Stimulated activated CD8-positive, alpha-beta memory T cell treated with anti-CD3 and anti-CD28 coated beads, Interleukin-2, amount 100 ng/mL, for 1 hour (primary cell): ENCODE measurements around the gene VSNL1.

Experiments
- DNase-seq, 2 donors: peaks; one replicate each; pipeline ENCODE4 v3.0.0-alpha.2; 2020; ENCODE audit warnings: low read depth in 2 of 2

VSNL1 gene

GRCh38 chr2:17540093-17540812 lies at the start of gene VSNL1:
TSS of gene VSNL1 (plus strand) at chr2:17540696. CDS start at chr2:17592075, 51,379 bp downstream.
- no peak for DNase-seq

DNA sequence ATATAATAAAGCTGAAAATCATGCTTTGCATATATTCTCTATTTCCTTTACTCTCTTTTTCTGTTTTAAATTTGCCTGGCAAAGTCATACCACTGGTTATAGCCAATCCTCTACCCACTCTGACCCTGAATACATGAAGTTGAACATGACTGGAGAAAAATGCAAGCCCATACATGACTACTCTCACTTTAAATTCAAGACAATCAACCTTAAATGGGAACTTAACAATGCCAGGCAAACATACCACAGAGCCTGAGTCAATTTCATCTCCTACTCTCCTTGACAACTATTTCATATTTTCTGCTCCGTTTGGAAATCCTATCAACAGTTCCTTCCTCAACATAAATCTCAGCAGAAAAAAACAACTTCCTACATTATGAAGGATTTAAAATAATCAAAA lies 44.9 kb upstream of the VSNL1 start:
- DNase-seq = no peak

GRCh38 chr2:17497718-17498117 lies 42.8 kb upstream of the VSNL1 start:
- DNase-seq = no peak

- DNase-seq = no peak
These were observed 33.5 kb upstream of the VSNL1 start for GRCh38 chr2:17506736-17507616.

DNA sequence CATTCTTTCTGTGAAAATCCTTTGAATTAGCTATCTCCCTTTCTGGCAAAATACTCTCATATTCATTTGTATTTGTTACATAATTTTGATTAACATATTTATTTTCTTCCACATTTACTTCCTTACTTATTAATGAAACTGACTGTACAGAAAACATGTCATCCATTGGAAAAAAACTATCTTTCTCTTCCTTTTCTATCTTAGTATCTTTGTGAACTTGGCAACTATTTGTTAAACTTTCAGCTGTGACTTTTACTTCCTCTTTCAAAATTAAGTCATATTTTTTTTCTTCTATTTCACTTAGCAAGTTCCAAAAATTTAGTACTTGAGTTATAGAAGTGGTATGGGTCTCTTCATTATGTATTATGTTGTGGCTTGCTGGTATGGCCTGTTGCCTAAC lies 24.8 kb upstream of the VSNL1 start:
- no peak for DNase-seq

GRCh38 chr2:17517481-17518211 lies 22.9 kb upstream of the VSNL1 start:
- DNase-seq = no peak

- DNase-seq = no peak
These were observed 22.0 kb upstream of the VSNL1 start, which contains the start of gene RAD51AP2 for GRCh38 chr2:17518212-17519154. TSS of gene RAD51AP2 (minus strand) at chr2:17518440. CDS start at chr2:17518415, 25 bp downstream.

DNA sequence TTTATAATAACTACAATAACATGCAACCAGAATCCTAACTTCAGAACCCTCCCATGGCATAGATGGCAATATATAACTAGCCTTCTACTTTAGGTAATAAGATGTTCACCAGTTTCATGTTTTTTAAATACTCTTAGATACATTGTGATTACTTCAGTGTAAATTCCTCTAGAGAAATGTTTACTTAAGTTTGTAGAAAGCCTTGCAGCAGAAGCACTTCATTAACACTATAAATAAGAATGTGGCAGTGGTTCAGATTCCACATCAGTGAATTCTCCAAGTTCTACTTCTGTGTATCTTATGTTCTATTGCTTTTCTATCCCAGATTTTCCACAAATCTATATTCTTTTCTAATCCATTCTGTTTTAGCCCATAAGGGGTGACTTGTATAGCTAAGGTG lies 21.0 kb upstream of the VSNL1 start:
- no peak for DNase-seq

GRCh38 chr2:17520761-17521160 lies 19.7 kb upstream of the VSNL1 start:
- DNase-seq = no peak

GRCh38 chr2:17521621-17522020 lies 18.9 kb upstream of the VSNL1 start:
- no peak for DNase-seq

GRCh38 chr2:17522303-17522702 lies 18.2 kb upstream of the VSNL1 start:
- no peak for DNase-seq

DNA sequence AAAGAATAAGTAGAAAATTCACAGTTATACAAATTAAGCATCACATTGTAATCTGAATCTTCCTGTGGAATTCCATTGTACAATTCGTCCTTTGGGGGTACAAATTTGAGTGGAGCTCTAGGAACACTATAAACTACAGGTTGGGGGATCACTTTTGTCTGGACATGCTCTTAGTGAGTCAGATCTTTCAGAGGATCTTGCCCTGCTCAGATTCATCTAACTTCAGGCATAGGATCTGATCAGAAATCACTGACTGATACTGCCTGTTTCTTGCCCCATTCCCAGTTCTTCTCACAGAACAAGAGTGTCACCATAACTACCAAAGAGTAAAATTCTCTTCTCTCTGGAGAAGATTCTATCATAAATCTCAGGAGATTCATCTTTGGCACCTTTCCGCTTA lies 10.7 kb upstream of the VSNL1 start:
- no peak for DNase-seq

DNA sequence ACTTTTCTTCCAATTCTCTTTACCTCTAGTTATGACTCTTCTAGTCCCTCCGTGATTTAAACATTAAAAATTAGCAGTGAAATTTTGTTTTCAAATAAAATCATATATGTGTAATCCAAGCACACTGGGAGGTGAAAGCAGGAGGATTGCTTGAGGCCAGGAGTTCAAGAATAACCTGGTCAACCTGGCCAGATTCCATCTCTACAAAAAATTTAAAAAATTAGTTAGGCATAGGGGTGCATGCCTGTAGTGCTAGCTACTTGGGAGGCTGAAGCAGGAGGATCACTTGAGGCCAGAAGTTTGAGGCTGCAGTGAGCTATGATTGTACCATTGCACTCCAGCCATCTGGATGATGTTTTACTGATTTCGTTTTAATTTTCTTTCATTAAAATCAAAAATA lies 7.0 kb upstream of the VSNL1 start:
- no peak for DNase-seq

GRCh38 chr2:17536416-17536815 lies 4.1 kb upstream of the VSNL1 start:
- DNase-seq = no peak

GRCh38 chr2:17538022-17538843 lies 2.3 kb upstream of the VSNL1 start:
- no peak for DNase-seq

- DNase-seq = no peak
These were observed 1.5 kb upstream of the VSNL1 start for GRCh38 chr2:17538844-17539554.

DNA sequence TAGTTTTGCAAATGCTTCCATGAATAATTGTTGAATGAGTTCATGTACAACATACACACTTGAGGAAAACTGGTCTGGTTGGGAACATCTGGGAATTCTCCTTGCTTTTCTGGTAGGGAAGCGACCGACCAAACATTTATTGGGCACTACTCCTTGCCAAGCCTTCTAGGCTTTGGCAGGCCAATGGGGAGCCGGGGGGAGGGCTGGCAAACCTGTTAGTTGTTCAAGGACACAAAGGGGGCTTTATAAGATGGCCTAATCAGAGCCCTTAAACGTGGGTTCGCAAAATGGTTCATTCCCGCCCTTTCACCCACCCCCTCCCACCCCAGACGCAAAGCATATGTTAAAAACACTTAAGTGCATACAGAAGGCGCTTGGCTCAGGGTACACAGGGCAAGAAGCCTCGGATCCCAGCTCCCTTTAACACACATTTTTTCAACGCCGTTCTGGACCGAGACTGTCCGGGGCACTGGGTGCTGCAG lies 844 bp upstream of the VSNL1 start:
- no peak for DNase-seq

GRCh38 chr2:17540813-17541530 lies 476 bp downstream of the VSNL1 start:
- no peak for DNase-seq

- DNase-seq = no peak
These were observed 1.0 kb downstream of the VSNL1 start for GRCh38 chr2:17541531-17541950.
